HCT116 (cell line): ENCODE data around the gene FHIT. TPM values are rescaled to one million over a fixed set of nuclear protein-coding genes. Genes with fewer than 3 reads are reported as not detected.

Experiments
- ATAC-seq: fragments of 200-7000 bp; cut with Tn5 transposase; 2 replicates; pipeline ENCODE4 v1.9.1; 2020; ENCODE audit warnings: mild to moderate bottlenecking, moderate library complexity
- BruUV-seq: library from RNA; stranded (reverse); fragments of 400-500 nt; replicated peaks from 2 replicates; lab custom pipeline; 2021; lab: Mats Ljungman, UMichigan
- CTCF ChIA-PET: fragments of 300-600 bp; sonication (Branson Sonifier 250); formaldehyde crosslinking; loops from one replicate; lab custom pipeline; 2021; ENCODE audit warnings: antibody characterized with exemption; lab: Charles Lee
- POLR2A ChIA-PET: fragments of 300-600, 350-600 bp; sonication (Branson Sonifier 250); formaldehyde crosslinking; loops from one replicate; lab custom pipeline; 2021; ENCODE audit warnings: antibody characterized with exemption; lab: Charles Lee
- RAD21 ChIA-PET, 2 experiments: fragments of 300-600 bp; sonication (Branson Sonifier 250); formaldehyde crosslinking; loops; one replicate each; lab custom pipeline; 2023; ENCODE audit warnings: low total read pairs in 2 of 2; ENCODE audit not compliant: uncharacterized antibody in 2 of 2, unreplicated experiment in 2 of 2, low non-redundant PET in 1 of 2; lab: Charles Lee
- DNase-seq: peaks from one replicate; pipeline ENCODE4 v3.0.0-alpha.2; 2010; ENCODE audit warnings: low read depth, low spot score
- H2AFZ ChIP-seq: fragments of 200-600 bp; shearing (Covaris generic), sonication (generic); 2 replicates; pipeline ENCODE4 v1.6.1; 2017; ENCODE audit warnings: low read depth, mixed run types, mixed read lengths, antibody characterized with exemption, low read length; ENCODE audit not compliant: poor library complexity, severe bottlenecking
- H3K27ac ChIP-seq: 2 replicates; pipeline ENCODE4 v1.5.1; 2012; ENCODE audit warnings: low read depth, low read length
- H3K27me3 ChIP-seq: fragments of 200-600 bp; sonication (generic); 2 replicates; pipeline ENCODE4 v1.6.1; 2016; ENCODE audit warnings: mixed run types, low read length, mixed read lengths; ENCODE audit not compliant: insufficient read depth
- H3K36me3 ChIP-seq, 2 experiments: fragments of 200-500 bp in 1 of 2; fragments of 200-600 bp in 1 of 2; sonication (Bioruptor generic) in 1 of 2; sonication (generic) in 1 of 2; 2 replicates each; pipeline versions ENCODE4 v1.5.1 to v1.6.1; 2014 to 2016; ENCODE audit warnings: low read length in 2 of 2, inconsistent platforms in 1 of 2, mixed read lengths in 1 of 2, mixed run types in 1 of 2; ENCODE audit not compliant: insufficient read depth in 2 of 2, control insufficient read depth in 1 of 2
- H3K4me1 ChIP-seq, 2 experiments: fragments of 200-600 bp in 1 of 2; sonication (generic) in 1 of 2; 2 replicates each; pipeline versions ENCODE4 v1.5.1 to v1.6.1; 2012 to 2017; ENCODE audit warnings: low read length in 2 of 2, inconsistent platforms in 1 of 2, mild to moderate bottlenecking in 1 of 2, mixed read lengths in 1 of 2, mixed run types in 1 of 2, moderate library complexity in 1 of 2; ENCODE audit not compliant: insufficient read depth in 2 of 2, control insufficient read depth in 1 of 2
- H3K4me2 ChIP-seq: fragments of 200-600 bp; sonication (generic); 2 replicates; pipeline ENCODE4 v1.6.1; 2017; ENCODE audit warnings: mixed run types, low read length, mixed read lengths
- H3K4me3 ChIP-seq, 2 experiments: fragments of 200-600 bp in 1 of 2; sonication (generic) in 1 of 2; replicated peaks in 1 of 2; 2 replicates each; pipeline ENCODE4 v1.5.1; 2011 to 2016; ENCODE audit warnings: low read length in 2 of 2, control low read depth in 1 of 2, low read depth in 1 of 2, mild to moderate bottlenecking in 1 of 2, mixed read lengths in 1 of 2, mixed run types in 1 of 2
- H3K79me2 ChIP-seq: fragments of 200-600 bp; sonication (generic); 2 replicates; pipeline ENCODE4 v1.6.1; 2017; ENCODE audit warnings: mild to moderate bottlenecking, mixed run types, low read length, moderate library complexity, mixed read lengths; ENCODE audit not compliant: insufficient read depth
- H3K9ac ChIP-seq: fragments of 200-600 bp; sonication (generic); 2 replicates; pipeline ENCODE4 v1.6.1; 2016; ENCODE audit warnings: low read length, mixed read lengths
- H3K9me2 ChIP-seq: fragments of 200-600 bp; sonication (generic), shearing (Covaris generic); 2 replicates; pipeline ENCODE4 v1.6.1; 2017; ENCODE audit warnings: mixed run types, mild to moderate bottlenecking, moderate library complexity; ENCODE audit not compliant: insufficient read depth
- H3K9me3 ChIP-seq, 2 experiments: fragments of 200-500 bp in 1 of 2; fragments of 200-600 bp in 1 of 2; sonication (Bioruptor generic) in 1 of 2; sonication (generic) in 1 of 2; 2 replicates each; pipeline ENCODE4 v1.6.1; 2014 to 2017; ENCODE audit warnings: low read length in 2 of 2, mixed read lengths in 2 of 2, inconsistent platforms in 1 of 2, low read depth in 1 of 2, mild to moderate bottlenecking in 1 of 2, mixed run types in 1 of 2, moderate library complexity in 1 of 2; ENCODE audit not compliant: control insufficient read depth in 1 of 2, insufficient read depth in 1 of 2
- H4K20me1 ChIP-seq: fragments of 200-600 bp; sonication (generic), shearing (Covaris generic); 2 replicates; pipeline ENCODE4 v1.6.1; 2017; ENCODE audit warnings: mixed run types, mild to moderate bottlenecking, moderate library complexity; ENCODE audit not compliant: insufficient read depth
- CTCF ChIP-seq, 3 experiments: fragments of 200-600 bp in 1 of 3; sonication (generic) in 1 of 3; IDR thresholded peaks in 2 of 3; conservative IDR thresholded peaks in 1 of 3; 2 replicates each; pipeline ENCODE4 v1.5.1; 2012 to 2017; ENCODE audit warnings: low read depth in 2 of 3, low read length in 2 of 3, antibody characterized with exemption in 1 of 3, borderline replicate concordance in 1 of 3, control low read depth in 1 of 3, mild to moderate bottlenecking in 1 of 3, mixed read lengths in 1 of 3, mixed run types in 1 of 3, moderate library complexity in 1 of 3; ENCODE audit not compliant: insufficient read depth in 1 of 3
- EGR1 ChIP-seq: IDR thresholded peaks from 2 replicates; pipeline ENCODE4 v1.6.1; 2012; ENCODE audit warnings: low read depth
- ELF1 ChIP-seq: IDR thresholded peaks from 2 replicates; pipeline ENCODE4 v1.6.1; 2012; ENCODE audit warnings: low read depth, borderline replicate concordance
- EZH2 ChIP-seq: fragments of 200-600 bp; sonication (generic); IDR thresholded peaks from 2 replicates; pipeline ENCODE4 v1.6.1; 2017; ENCODE audit warnings: antibody characterized with exemption, mixed run types
- EZH2phosphoT487 ChIP-seq: fragments of 200-600 bp; IDR thresholded peaks from 2 replicates; pipeline ENCODE4 v1.6.1; 2018; ENCODE audit warnings: antibody characterized with exemption, borderline replicate concordance
- JUND ChIP-seq: IDR thresholded peaks from 2 replicates; pipeline ENCODE4 v1.6.1; 2012
- MAX ChIP-seq: IDR thresholded peaks from 2 replicates; pipeline ENCODE4 v1.6.1; 2012
- POLR2AphosphoS5 ChIP-seq: IDR thresholded peaks from 2 replicates; pipeline ENCODE4 v1.6.1; 2011; ENCODE audit warnings: mild to moderate bottlenecking, low read depth, low read length, moderate library complexity
- RAD21 ChIP-seq: IDR thresholded peaks from 2 replicates; pipeline ENCODE4 v1.6.1; 2012; ENCODE audit warnings: low read depth, mild to moderate bottlenecking
- REST ChIP-seq: IDR thresholded peaks from 2 replicates; pipeline ENCODE4 v1.6.1; 2012; ENCODE audit warnings: low read depth
- SIN3A ChIP-seq: IDR thresholded peaks from 2 replicates; pipeline ENCODE4 v1.6.1; 2012; ENCODE audit warnings: low read depth
- TCF7L2 ChIP-seq: IDR thresholded peaks from 2 replicates; pipeline ENCODE4 v1.7.0; 2011; ENCODE audit warnings: borderline replicate concordance, inconsistent platforms; ENCODE audit not compliant: insufficient read depth, insufficient read length; ENCODE audit errors: extremely low read depth
- YY1 ChIP-seq: IDR thresholded peaks from 2 replicates; pipeline ENCODE4 v1.6.1; 2011; ENCODE audit warnings: low read length, low read depth, moderate library complexity, mild to moderate bottlenecking; ENCODE audit not compliant: insufficient replicate concordance; ENCODE audit errors: extremely low read depth
- ZBTB33 ChIP-seq: IDR thresholded peaks from 2 replicates; pipeline ENCODE4 v1.6.1; 2011; ENCODE audit warnings: mild to moderate bottlenecking, low read length, moderate library complexity; ENCODE audit not compliant: insufficient replicate concordance; ENCODE audit errors: extremely low read depth
- ZFX ChIP-seq: fragments of 450-650 bp; IDR thresholded peaks from 2 replicates; pipeline ENCODE4 v1.6.1; 2017
- ZNF274 ChIP-seq: fragments of 200-500 bp; sonication (Bioruptor generic); IDR thresholded peaks from 2 replicates; pipeline ENCODE4 v1.6.1; 2014; ENCODE audit warnings: mild to moderate bottlenecking, low read depth, low read length, inconsistent platforms
- intact Hi-C: fragments of 100-400 bp; cut with micrococcal nuclease; formaldehyde crosslinking; loops from 2 replicates; pipeline ENCODE4 v1.10.0; 2022
- total RNA-seq: library from RNA; stranded (reverse); gene quantifications from one replicate; pipeline ENCODE4 v1.2.1, GENCODE V29; 2021; ENCODE audit not compliant: unreplicated experiment

FHIT gene
- total RNA-seq, 1 experiment from 2014 or later = 20.1 TPM

- H3K9me3 ChIP-seq = no peaks in the 10 kb centered on the region
- H3K4me1 ChIP-seq = no peaks in the 10 kb centered on the region
- RAD21 ChIA-PET = no interaction called here
- no peaks in the 10 kb centered on the region for H3K9me2 ChIP-seq
- CTCF ChIA-PET = no interaction called here
- POLR2A ChIA-PET = no interaction called here
- BruUV-seq = no TSS peak
- no peak for ATAC-seq
- no peak overlapping the region for H3K4me3 ChIP-seq
- no peaks in the 10 kb centered on the region for H3K79me2 ChIP-seq
- H3K27me3 ChIP-seq = no peaks in the 10 kb centered on the region
- no peak for DNase-seq
- no peaks in the 10 kb centered on the region for H4K20me1 ChIP-seq
- H2AFZ ChIP-seq = no peak overlapping the region
- TF ChIP-seq ZFX (no peak), TCF7L2 (no peak), EGR1 (no peak), EZH2phosphoT487 (no peak), EZH2 (no peak), POLR2AphosphoS5 (no peak), CTCF (IDR thresholded peaks at IDR 0.05 in 2 of 3, conservative IDR thresholded peaks at IDR 0.05 in 1 of 3; ENCODE audit: borderline replicate concordance in 1 of 3, insufficient read depth in 1 of 3, low read depth in 2 of 3, low read length in 2 of 3) (no peak), ZBTB33 (no peak), RAD21 (no peak), SIN3A (no peak), ZNF274 (no peak), YY1 (no peak), MAX (no peak), REST (no peak), JUND (no peak), ELF1 (no peak)
- no peaks in the 10 kb centered on the region for H3K36me3 ChIP-seq
- no peak overlapping the region for H3K9ac ChIP-seq
- intact Hi-C loops = no loop called here
- no peak overlapping the region for H3K4me2 ChIP-seq
- no peak overlapping the region for H3K27ac ChIP-seq
Observed at GRCh38 chr3:59850417-59850816, 1400.8 kb downstream of the FHIT start.
